Stimulated activated CD4-positive, alpha-beta T cell treated with anti-CD3 and anti-CD28 coated beads, Interleukin-1b, Interleukin-23, amount 100 ng/mL, for 4 hours (primary cell): ENCODE results near the gene SLC22A12.
A peak's percentile ranks its signal among the peaks of the same experiment; 100 is the strongest.
"Not testable (repeated sequence)": the region's sequence is repeated elsewhere in the genome, so short reads cannot be mapped to it uniquely, and the experiment has no call there.

Experiments used
- DNase-seq, 2 donors: peaks; one replicate each; pipeline ENCODE4 v3.0.0-alpha.2; 2020; ENCODE audit warnings: low read depth in 2 of 2

Gene SLC22A12

GRCh38 chr11:64590763-64591221 lies at the start of gene SLC22A12:
SLC22A12 (plus strand) TSS chr11:64591220; CDS start chr11:64591557, 337 bp downstream.
- no peak for DNase-seq

- DNase-seq = no peak
Observed at GRCh38 chr11:64542172-64543125, 48.6 kb upstream of the SLC22A12 start.

- DNase-seq = no peak
Observed at GRCh38 chr11:64543818-64544217, 47.2 kb upstream of the SLC22A12 start.

GRCh38 chr11:64544616-64545296 lies 46.3 kb upstream of the SLC22A12 start:
- DNase-seq = no peak

GRCh38 chr11:64545619-64546018 lies 45.4 kb upstream of the SLC22A12 start:
- DNase-seq = no peak

- DNase-seq = no peak
Observed at GRCh38 chr11:64546176-64546575, 44.8 kb upstream of the SLC22A12 start.

- no peak for DNase-seq
Observed at GRCh38 chr11:64546600-64546999, 44.4 kb upstream of the SLC22A12 start.

- no peak for DNase-seq
Observed at GRCh38 chr11:64549969-64550368, 41.1 kb upstream of the SLC22A12 start.

GRCh38 chr11:64553554-64554201 lies 37.3 kb upstream of the SLC22A12 start:
- DNase-seq = peak; percentile 38 to 50

GRCh38 chr11:64556044-64556720 lies 34.8 kb upstream of the SLC22A12 start:
- no peak for DNase-seq

GRCh38 chr11:64556721-64557250 lies 34.2 kb upstream of the SLC22A12 start:
- DNase-seq = no peak

GRCh38 chr11:64558065-64558745 lies 32.8 kb upstream of the SLC22A12 start:
- DNase-seq = no peak

- DNase-seq = no peak
Observed at GRCh38 chr11:64558869-64559268, 32.2 kb upstream of the SLC22A12 start.

GRCh38 chr11:64559351-64560138 lies 31.5 kb upstream of the SLC22A12 start:
- no peak for DNase-seq

GRCh38 chr11:64560139-64560771 lies 30.8 kb upstream of the SLC22A12 start:
- DNase-seq = no peak

- no peak for DNase-seq
Observed at GRCh38 chr11:64560941-64561340, 30.1 kb upstream of the SLC22A12 start.

GRCh38 chr11:64561429-64561828 lies 29.6 kb upstream of the SLC22A12 start:
- not testable (repeated sequence) for DNase-seq

- DNase-seq = no peak
Observed at GRCh38 chr11:64561984-64562722, 28.9 kb upstream of the SLC22A12 start.
